GM21423 (cell line): ENCODE measurements around the gene C3.
A peak's percentile ranks its signal among the peaks of the same experiment; 100 is the strongest.
"Not testable (repeated sequence)": the region's sequence is repeated elsewhere in the genome, so short reads cannot be mapped to it uniquely, and the experiment has no call there.

ENCODE experiments used
- ATAC-seq: cut with Tn5 transposase; IDR thresholded peaks from one replicate; pipeline ENCODE4 v1.9.1; 2021; ENCODE audit warnings: mild to moderate bottlenecking, moderate library complexity; ENCODE audit not compliant: unreplicated experiment

Gene C3

GRCh38 chr19:6693056-6693471 lies 27.4 kb downstream of the C3 start:
- no peak for ATAC-seq

GRCh38 chr19:6692027-6692426 lies 28.4 kb downstream of the C3 start:
- ATAC-seq, result no peak

DNA sequence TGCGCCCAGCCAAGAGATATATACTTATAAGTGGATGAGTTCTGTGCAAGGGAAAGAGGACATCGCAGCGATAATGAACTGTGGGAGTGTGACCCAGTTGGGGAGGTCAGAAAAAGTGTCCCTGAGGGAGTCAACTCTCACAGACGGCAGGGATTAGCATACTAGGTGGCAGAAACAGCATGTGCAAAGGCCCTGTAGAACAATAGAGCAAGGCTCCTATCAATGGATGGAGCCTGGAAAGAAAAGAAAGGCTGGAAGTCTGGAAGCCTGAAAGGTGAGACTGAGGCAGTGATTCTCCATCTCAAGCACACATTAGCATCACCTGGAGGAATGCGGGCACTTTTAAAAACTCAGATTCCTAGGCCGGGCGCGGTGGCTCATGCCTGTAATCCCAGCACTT lies 29.1 kb downstream of the C3 start:
- no peak for ATAC-seq

DNA sequence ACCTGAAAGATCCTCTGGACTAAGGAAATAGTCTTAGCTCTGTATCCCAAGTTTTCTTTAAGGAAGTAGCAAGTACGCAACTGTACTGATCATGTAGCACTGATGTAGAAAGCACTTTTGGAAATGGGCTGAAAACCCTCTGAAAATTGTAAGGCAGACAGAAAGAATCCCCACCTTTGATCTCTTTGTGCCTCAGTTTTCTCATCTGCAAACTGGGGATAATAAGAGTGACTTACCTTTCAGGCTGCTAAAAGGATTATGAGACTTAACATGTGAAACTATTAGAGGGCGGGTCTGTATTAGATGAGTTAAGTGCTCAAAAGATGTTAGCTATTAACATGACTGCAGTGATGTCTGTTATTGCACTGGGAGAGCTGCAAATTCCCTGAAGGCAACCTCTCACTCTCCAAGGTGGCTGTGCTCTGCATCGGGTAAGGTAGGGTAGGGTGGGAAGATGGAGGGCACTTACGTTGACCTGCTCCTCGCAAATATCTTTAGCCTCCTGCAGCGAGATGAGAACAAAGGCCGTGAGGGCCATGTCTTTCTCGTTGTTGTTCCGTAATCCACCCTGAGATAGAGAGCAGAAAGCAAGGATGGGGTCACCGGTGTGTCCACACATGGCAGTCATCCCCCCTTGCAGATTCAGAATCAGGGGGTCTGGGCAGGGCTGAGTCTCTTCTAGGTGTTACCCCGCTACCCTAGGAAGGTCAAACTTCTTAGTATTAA lies 30.1 kb downstream of the C3 start:
- no peak for ATAC-seq

GRCh38 chr19:6687114-6687513 lies 33.3 kb downstream of the C3 start:
- ATAC-seq, result no peak

DNA sequence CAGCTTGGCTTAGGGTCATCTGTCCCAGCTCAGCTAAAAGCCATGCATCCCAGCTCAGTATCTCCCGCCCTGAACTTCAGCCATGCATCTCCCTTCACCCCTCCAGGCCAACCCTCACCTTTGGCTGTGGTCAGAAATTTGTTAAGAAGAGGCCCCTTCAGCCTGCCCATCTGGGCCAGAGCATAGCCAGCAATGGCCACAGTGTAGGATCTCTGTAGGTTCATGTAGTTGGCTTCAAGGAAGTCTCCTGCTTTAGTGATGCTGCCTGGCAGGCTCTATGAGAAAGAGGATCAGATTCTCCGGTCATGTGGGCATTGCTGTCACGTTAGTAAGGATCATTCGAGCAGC lies 33.8 kb downstream of the C3 start:
- ATAC-seq, result no peak

- no peak for ATAC-seq
Measured at GRCh38 chr19:6685962-6686627, 34.4 kb downstream of the C3 start.

DNA sequence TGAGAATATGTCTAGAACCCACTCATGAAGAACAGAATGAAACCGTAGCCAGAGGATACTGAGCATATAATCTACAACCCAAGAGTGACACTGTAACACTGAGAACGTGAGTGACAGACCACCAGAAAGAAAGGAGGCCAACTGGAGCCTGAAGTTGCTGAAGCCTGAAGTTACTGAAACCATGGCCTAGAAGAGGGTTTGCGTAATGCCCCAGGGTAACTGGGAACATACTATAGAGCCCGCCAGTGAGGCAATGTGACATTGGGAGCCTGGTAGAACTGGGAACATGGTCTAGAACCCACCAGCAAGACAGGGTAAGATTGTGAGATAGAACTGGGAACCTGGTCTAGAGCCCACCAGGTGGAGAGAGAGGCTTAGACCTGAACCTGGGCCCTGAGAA lies 35.0 kb downstream of the C3 start:
- no peak for ATAC-seq

DNA sequence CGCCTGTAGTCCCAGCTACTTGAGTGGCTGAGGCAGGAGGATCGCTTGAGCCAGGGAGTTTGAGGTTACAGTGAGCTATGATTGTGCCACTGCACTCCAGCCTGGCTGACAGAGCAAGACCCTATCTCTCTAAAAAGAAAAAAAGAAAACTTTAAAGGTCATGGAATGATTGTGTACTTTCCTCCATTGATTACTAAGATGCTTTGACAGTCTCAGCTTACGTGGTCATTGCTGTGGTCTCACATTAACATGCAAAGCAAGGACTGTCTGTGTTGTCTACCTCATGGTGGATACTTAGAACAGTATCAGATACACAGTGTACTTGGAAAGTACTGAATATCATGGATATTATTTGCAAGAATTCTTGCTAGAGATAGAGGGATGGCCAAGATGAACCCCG lies 36.5 kb downstream of the C3 start:
- ATAC-seq, result no peak

DNA sequence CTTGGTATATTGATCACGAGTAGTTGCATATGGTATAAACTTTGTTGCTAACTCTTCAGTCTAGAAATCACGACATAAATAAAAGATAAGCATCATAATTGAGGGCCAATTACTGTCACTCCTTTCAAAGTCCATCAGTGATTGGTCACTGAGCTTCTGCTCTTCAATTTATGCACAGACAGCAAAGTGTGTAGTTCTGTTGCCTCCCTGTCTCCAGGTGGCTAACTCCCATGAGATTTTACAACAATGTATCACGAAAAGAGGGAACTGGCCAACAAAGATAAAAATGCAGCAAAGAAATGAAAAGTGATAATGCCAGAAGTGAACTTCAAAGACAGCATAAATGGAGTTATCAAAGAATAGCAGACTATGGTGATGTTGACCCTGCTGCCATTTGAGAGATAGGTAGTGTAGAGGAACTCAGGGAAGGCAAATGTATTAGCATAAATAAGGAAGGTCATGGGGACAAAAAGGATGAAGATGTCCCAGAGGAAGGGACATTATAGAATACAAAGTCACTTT lies 37.8 kb downstream of the C3 start:
- ATAC-seq, result no peak

- no peak for ATAC-seq
Measured at GRCh38 chr19:6680141-6680540, 40.3 kb downstream of the C3 start.

GRCh38 chr19:6679139-6679538 lies 41.3 kb downstream of the C3 start:
- no peak for ATAC-seq

DNA sequence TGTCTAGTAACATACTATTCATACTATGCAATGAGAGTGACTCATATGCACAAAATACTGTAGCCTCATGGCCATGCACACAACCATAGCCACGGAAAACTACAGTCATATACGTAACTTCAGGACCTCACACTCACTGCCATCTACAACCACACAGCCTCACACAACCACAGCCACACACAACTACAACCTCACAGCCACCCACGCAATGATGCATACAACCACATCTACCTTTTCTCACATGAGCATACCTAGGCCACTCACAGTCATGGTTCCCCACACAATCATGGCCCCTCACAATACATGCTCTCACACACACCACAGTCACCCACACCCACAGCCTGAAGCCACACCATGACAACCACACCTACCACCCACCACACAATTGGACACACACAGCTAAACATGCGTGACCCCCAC lies 41.8 kb downstream of the C3 start:
- no peak for ATAC-seq

GRCh38 chr19:6677883-6678689 lies 42.4 kb downstream of the C3 start:
- ATAC-seq, result no peak

DNA sequence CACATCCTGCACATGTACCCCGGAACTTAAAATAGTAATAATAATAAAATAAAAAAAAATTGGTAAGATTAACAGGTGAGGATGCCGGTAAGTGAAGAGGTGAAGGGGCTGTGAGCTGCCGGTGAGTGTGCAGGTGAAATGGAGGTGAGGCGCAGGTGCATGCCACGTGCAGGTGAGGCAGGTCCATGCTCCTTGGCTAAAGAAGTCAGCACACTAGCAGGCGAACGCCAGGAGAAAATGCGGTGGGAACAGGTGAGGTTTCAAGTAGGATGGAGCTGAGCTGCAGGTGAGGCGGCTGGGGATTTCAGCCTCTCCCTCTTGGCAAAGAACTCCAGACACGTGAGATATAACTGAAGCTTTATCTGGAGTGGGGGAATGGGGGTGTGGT lies 43.0 kb downstream of the C3 start:
- ATAC-seq, result no peak

GRCh38 chr19:6676288-6676687 lies 44.2 kb downstream of the C3 start:
- ATAC-seq, result no peak

DNA sequence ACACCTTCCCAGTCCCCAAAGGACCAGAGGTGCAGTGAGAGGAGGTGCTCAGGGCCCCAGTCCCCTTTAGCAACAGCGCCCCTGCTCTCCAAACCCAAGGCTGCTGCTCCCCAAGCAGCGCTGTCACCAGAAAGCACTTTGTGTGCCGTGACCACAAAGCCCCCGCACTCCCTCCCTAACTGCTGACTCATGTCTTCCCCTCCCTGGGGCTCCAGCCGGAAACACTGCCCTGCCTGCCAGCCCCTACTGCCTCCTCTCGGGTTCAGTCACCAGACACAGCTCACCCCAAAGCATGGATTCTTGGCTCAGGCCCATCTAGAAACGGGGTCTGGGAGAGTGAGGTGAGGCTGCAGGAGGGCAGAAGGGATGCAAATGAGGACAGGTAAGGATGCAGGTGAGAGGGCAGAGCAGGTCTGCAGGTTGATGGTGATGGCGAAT lies 45.6 kb downstream of the C3 start:
- peak; percentile 64 for ATAC-seq

- ATAC-seq, result not testable (repeated sequence)
Measured at GRCh38 chr19:6674408-6674807, 46.0 kb downstream of the C3 start.

- ATAC-seq, result no peak
Measured at GRCh38 chr19:6672693-6673290, 47.7 kb downstream of the C3 start.

DNA sequence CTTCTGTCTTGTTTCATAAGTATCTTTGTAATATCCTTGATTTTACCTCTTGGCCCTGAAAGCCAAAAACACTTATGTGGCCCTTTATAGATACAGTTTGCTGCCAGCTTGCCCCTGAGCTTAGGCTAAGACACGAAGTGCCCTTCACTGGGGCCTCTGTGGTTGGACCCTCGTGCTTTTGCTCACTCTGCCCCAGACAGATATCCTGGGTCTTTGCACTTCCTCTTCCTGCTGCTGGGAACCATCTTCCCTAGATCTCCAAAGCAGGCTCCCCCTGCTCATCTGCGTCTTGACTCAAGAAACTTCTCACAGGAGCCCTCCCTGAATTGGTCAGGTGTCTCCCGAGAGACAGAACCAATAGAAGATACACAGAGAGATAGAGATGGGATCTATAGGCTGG lies 48.5 kb downstream of the C3 start:
- ATAC-seq, result no peak

GRCh38 chr19:6668691-6669090 lies 51.8 kb downstream of the C3 start:
- ATAC-seq, result no peak
